ENCODE measurements around the gene PELO.

DNA sequence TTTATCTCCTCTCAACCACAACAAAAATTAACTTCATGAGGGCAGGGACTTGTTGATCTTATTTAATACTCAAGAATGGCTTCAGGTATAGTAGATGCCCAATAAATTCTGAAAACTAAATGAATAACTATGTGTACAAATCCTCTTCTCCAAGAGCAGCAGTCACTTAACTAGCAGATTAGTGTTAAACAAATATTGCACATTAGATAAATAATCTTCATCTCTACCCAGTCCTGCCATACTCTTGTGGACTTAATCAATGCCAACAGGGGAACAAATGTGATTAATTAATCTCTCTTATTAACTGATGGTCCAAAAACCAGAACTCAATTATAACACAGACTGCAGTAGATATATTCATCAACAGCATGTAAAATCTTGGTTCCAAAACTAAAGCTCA, 15.0 kb upstream of the PELO start:
- TF ChIP-seq, protein P1, sequence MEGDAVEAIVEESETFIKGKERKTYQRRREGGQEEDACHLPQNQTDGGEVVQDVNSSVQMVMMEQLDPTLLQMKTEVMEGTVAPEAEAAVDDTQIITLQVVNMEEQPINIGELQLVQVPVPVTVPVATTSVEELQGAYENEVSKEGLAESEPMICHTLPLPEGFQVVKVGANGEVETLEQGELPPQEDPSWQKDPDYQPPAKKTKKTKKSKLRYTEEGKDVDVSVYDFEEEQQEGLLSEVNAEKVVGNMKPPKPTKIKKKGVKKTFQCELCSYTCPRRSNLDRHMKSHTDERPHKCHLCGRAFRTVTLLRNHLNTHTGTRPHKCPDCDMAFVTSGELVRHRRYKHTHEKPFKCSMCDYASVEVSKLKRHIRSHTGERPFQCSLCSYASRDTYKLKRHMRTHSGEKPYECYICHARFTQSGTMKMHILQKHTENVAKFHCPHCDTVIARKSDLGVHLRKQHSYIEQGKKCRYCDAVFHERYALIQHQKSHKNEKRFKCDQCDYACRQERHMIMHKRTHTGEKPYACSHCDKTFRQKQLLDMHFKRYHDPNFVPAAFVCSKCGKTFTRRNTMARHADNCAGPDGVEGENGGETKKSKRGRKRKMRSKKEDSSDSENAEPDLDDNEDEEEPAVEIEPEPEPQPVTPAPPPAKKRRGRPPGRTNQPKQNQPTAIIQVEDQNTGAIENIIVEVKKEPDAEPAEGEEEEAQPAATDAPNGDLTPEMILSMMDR (IDR thresholded peaks at IDR 0.05): no peak
- no peak for TF ChIP-seq POLR2A (IDR thresholded peaks at IDR 0.05)
